Transverse colon (tissue), 4 donors: ENCODE measurements around the gene ITGA8.

Experiments used
- CTCF ChIP-seq, 5 experiments: fragments of 200-600 bp in 3 of 5; fragments of 450-650 bp in 2 of 5; sonication (generic) in 3 of 5; IDR thresholded peaks; 1 replicate in 2 of 5; 2 replicates in 3 of 5; pipeline ENCODE4 v1.5.1; 2016 to 2017; ENCODE audit warnings: antibody characterized with exemption in 5 of 5, inconsistent platforms in 3 of 5, mild to moderate bottlenecking in 2 of 5, moderate library complexity in 1 of 5
- EP300 ChIP-seq: sonication (generic); formaldehyde crosslinking; IDR thresholded peaks from one replicate; pipeline ENCODE4 v1.6.1; 2017; ENCODE audit warnings: antibody characterized with exemption, low read depth
- POLR2A ChIP-seq: fragments of 450-650 bp; IDR thresholded peaks from one replicate; pipeline ENCODE4 v1.6.1; 2016; ENCODE audit warnings: antibody characterized with exemption, mild to moderate bottlenecking, moderate library complexity
- POLR2AphosphoS5 ChIP-seq, 3 donors: sonication (generic); formaldehyde crosslinking; IDR thresholded peaks; one replicate each; pipeline ENCODE4 v1.6.1; 2016; ENCODE audit warnings: antibody characterized with exemption in 3 of 3

- TF ChIP-seq CTCF (IDR thresholded peaks at IDR 0.05) (no peak), POLR2AphosphoS5 (IDR thresholded peaks at IDR 0.05) (no peak), POLR2A (no peak), EP300 (no peak)
Observed at GRCh38 chr10:15652117-15652516, 67.6 kb downstream of the ITGA8 start.
